Neural progenitor cell (in vitro differentiated cells): ENCODE results near the gene WWOX. TPM values are rescaled to one million over a fixed set of nuclear protein-coding genes. Genes with fewer than 3 reads are reported as not detected.

Source experiments
- DNase-seq: peaks from one replicate; pipeline ENCODE4 v3.0.0-alpha.2; 2016; ENCODE audit warnings: low spot score
- H2AFZ ChIP-seq: fragments of 200-600 bp; sonication (generic); replicated peaks from 2 replicates; pipeline ENCODE4 v1.6.1; 2016; ENCODE audit warnings: antibody characterized with exemption
- H3F3A ChIP-seq: fragments of 200-600 bp; sonication (generic); 2 replicates; pipeline ENCODE4 v1.6.1; 2016; ENCODE audit warnings: antibody characterized with exemption, low read depth
- H3K27ac ChIP-seq: fragments of 200-600 bp; sonication (generic); 2 replicates; pipeline ENCODE4 v1.5.1; 2016; ENCODE audit warnings: mild to moderate bottlenecking
- H3K27me3 ChIP-seq: fragments of 200-600 bp; sonication (generic); 2 replicates; pipeline ENCODE4 v1.6.1; 2016; ENCODE audit warnings: mild to moderate bottlenecking, moderate library complexity
- H3K36me3 ChIP-seq: fragments of 200-600 bp; sonication (generic); 2 replicates; pipeline ENCODE4 v1.5.1; 2016
- H3K4me1 ChIP-seq: fragments of 200-600 bp; sonication (generic); 2 replicates; pipeline ENCODE4 v1.6.1; 2016; ENCODE audit warnings: mixed run types
- H3K4me2 ChIP-seq: fragments of 200-600 bp; sonication (generic); 2 replicates; pipeline ENCODE4 v1.6.1; 2016
- H3K4me3 ChIP-seq: fragments of 200-600 bp; sonication (generic); 2 replicates; pipeline ENCODE4 v1.5.1; 2016
- H3K79me2 ChIP-seq: fragments of 200-600 bp; sonication (generic); 2 replicates; pipeline ENCODE4 v1.6.1; 2016; ENCODE audit warnings: low read depth
- H3K9ac ChIP-seq: fragments of 200-600 bp; sonication (generic); 2 replicates; pipeline ENCODE4 v1.6.1; 2016
- H3K9me3 ChIP-seq: fragments of 200-600 bp; sonication (generic); 2 replicates; pipeline ENCODE4 v1.5.1; 2016; ENCODE audit warnings: low read depth
- H4K20me1 ChIP-seq: fragments of 200-600 bp; sonication (generic); 2 replicates; pipeline ENCODE4 v1.6.1; 2016; ENCODE audit warnings: low read depth
- H3K27ac Mint-ChIP-seq: 3 replicates; pipeline ENCODE4 v1.8.0; 2021; ENCODE audit warnings: mixed read lengths
- H3K27me3 Mint-ChIP-seq: 2 replicates; pipeline ENCODE4 v1.8.0; 2022; ENCODE audit warnings: low read depth, mild to moderate bottlenecking, inconsistent platforms, moderate library complexity, mixed read lengths; ENCODE audit not compliant: insufficient read depth
- H3K36me3 Mint-ChIP-seq: 3 replicates; pipeline ENCODE4 v1.8.0; 2021; ENCODE audit warnings: mixed read lengths
- H3K4me1 Mint-ChIP-seq: 3 replicates; pipeline ENCODE4 v1.8.0; 2021; ENCODE audit warnings: mixed read lengths
- H3K4me3 Mint-ChIP-seq: 3 replicates; pipeline ENCODE4 v1.8.0; 2021; ENCODE audit warnings: mild to moderate bottlenecking, moderate library complexity, mixed read lengths
- H3K9me3 Mint-ChIP-seq: 3 replicates; pipeline ENCODE4 v1.8.0; 2020; ENCODE audit warnings: mixed read lengths
- CTCF ChIP-seq: fragments of 200-600 bp; sonication (generic); IDR thresholded peaks from 2 replicates; pipeline ENCODE4 v1.5.1; 2017; ENCODE audit warnings: antibody characterized with exemption, mild to moderate bottlenecking
- EZH2 ChIP-seq: fragments of 200-600 bp; sonication (generic); IDR thresholded peaks from 2 replicates; pipeline ENCODE4 v1.6.1; 2017; ENCODE audit warnings: antibody characterized with exemption, mild to moderate bottlenecking, moderate library complexity
- EZH2phosphoT487 ChIP-seq: fragments of 200-600 bp; sonication (generic); IDR thresholded peaks from 2 replicates; pipeline ENCODE4 v1.6.1; 2017; ENCODE audit warnings: antibody characterized with exemption
- total RNA-seq: library from RNA; depleted of rRNA; stranded (reverse); fragments of >200 nt; gene quantifications from 2 replicates; pipeline ENCODE4 v1.2.3, GENCODE V29; 2015; ENCODE audit warnings: low replicate concordance

The WWOX gene
- total RNA-seq, 1 donor from 2014 or later = 63.7 TPM

GRCh38 chr16:78871241-78871640 is 771.8 kb downstream of the WWOX start:
- Histone ChIP-seq H3K27ac (no peak overlapping the region), H2AFZ (no peak overlapping the region), H3K9me3 (no peaks in the 10 kb centered on the region), H3K9ac (no peak overlapping the region), H3K36me3 (no peaks in the 10 kb centered on the region), H3F3A (peaks cover 2% of the 10 kb centered on the region), H3K79me2 (no peaks in the 10 kb centered on the region), H3K4me1 (peaks cover 13% of the 10 kb centered on the region), H4K20me1 (no peaks in the 10 kb centered on the region), H3K4me3 (no peak overlapping the region), H3K27me3 (no peaks in the 10 kb centered on the region), H3K4me2 (no peak overlapping the region)
- Mint-ChIP-seq H3K27ac (no peak overlapping the region), H3K36me3 (no peaks in the 10 kb centered on the region), H3K4me3 (no peak overlapping the region), H3K27me3 (peaks cover 4% of the 10 kb centered on the region), H3K9me3 (no peaks in the 10 kb centered on the region), H3K4me1 (peaks cover 13% of the 10 kb centered on the region)
- TF ChIP-seq EZH2phosphoT487 (no peak), CTCF (no peak), EZH2 (no peak)
- no peak for DNase-seq

DNA sequence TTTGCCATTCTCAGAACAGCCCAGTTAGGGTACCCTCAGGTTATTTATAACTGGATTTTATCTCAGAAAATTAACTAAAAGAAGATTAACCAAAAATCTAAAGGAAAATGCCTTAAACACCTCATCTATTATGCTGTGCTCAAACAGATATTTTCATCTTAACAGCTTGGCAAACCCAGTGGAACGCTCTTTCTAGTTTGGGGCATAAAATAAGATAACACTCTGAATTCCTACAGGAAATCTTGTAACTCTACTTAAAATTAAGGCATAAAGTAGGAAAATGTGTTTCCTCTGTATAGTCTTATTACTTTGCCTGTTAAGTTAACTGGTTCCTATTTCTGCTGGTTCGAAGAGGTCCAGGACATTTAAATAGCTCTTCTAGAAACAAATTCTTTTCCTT is 777.2 kb downstream of the WWOX start:
- no peaks in the 10 kb centered on the region for H4K20me1 ChIP-seq
- H3K27me3 ChIP-seq = no peaks in the 10 kb centered on the region
- no peak overlapping the region for H3K4me3 Mint-ChIP-seq
- H3F3A ChIP-seq = peaks cover 25% of the 10 kb centered on the region
- no peaks in the 10 kb centered on the region for H3K36me3 ChIP-seq
- DNase-seq = no peak
- no peaks in the 10 kb centered on the region for H3K79me2 ChIP-seq
- H3K4me3 ChIP-seq = peak overlapping the region; percentile 1
- peaks cover 4% of the 10 kb centered on the region for H3K27me3 Mint-ChIP-seq
- no peak overlapping the region for H2AFZ ChIP-seq
- no peaks in the 10 kb centered on the region for H3K9me3 ChIP-seq
- H3K4me1 ChIP-seq = peaks cover 32% of the 10 kb centered on the region
- H3K36me3 Mint-ChIP-seq = no peaks in the 10 kb centered on the region
- H3K9me3 Mint-ChIP-seq = no peaks in the 10 kb centered on the region
- TF ChIP-seq CTCF (no peak), EZH2phosphoT487 (no peak), EZH2 (no peak)
- H3K4me1 Mint-ChIP-seq = peaks cover 26% of the 10 kb centered on the region
- no peak overlapping the region for H3K9ac ChIP-seq
- H3K4me2 ChIP-seq = peak overlapping the region; percentile 54
- H3K27ac ChIP-seq = no peak overlapping the region
- no peak overlapping the region for H3K27ac Mint-ChIP-seq

- H3K4me2 ChIP-seq = peak overlapping the region; percentile 54
Observed at GRCh38 chr16:78877114-78877655, 777.7 kb downstream of the WWOX start.

More at GRCh38 chr16:78877114-78877655, 777.7 kb downstream of the WWOX start:
- Histone ChIP-seq H3K9me3 (no peaks in the 10 kb centered on the region), H3K4me3 (no peak overlapping the region), H3K79me2 (no peaks in the 10 kb centered on the region), H3K27ac (no peak overlapping the region), H3K27me3 (no peaks in the 10 kb centered on the region), H3K9ac (no peak overlapping the region), H3K4me1 (peaks cover 36% of the 10 kb centered on the region), H4K20me1 (no peaks in the 10 kb centered on the region), H3K36me3 (no peaks in the 10 kb centered on the region), H2AFZ (no peak overlapping the region), H3F3A (peaks cover 25% of the 10 kb centered on the region)
- Mint-ChIP-seq H3K27me3 (peaks cover 4% of the 10 kb centered on the region), H3K4me3 (no peak overlapping the region), H3K4me1 (peaks cover 26% of the 10 kb centered on the region), H3K9me3 (no peaks in the 10 kb centered on the region), H3K36me3 (no peaks in the 10 kb centered on the region), H3K27ac (no peak overlapping the region)
- peak; percentile 45 for DNase-seq
- TF ChIP-seq CTCF = no peak
- TF ChIP-seq EZH2phosphoT487 = no peak
- no peak for TF ChIP-seq EZH2
